Measurements from ENCODE around the gene KDELR3. TPM values are rescaled to one million over a fixed set of nuclear protein-coding genes. Genes with fewer than 3 reads are reported as not detected.

KDELR3 gene
- total and polyA plus RNA-seq, 2 experiments from 2014 or later, result 5.6 to 5.7 TPM

DNA sequence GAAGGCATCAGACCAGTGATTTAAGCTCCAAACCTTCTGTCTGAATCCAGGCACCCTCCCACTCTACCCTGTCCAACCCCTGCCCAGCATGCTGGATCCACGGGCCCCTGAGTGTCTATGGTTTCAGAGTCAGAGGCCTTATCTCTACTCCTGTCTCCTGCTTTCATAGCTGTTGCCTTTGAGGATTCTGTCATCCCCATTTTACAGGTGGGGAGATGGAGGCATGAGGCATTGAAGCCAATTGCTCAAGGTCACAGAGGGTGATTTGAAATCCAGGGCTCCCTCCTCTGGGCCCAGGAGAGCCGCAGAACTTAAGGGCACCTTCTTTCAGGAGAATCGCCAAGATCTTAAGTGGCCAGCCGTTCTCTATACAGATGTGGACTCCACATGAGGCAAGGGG is 16.0 kb upstream of the KDELR3 start (continued):
- TF ChIP-seq, protein P1, sequence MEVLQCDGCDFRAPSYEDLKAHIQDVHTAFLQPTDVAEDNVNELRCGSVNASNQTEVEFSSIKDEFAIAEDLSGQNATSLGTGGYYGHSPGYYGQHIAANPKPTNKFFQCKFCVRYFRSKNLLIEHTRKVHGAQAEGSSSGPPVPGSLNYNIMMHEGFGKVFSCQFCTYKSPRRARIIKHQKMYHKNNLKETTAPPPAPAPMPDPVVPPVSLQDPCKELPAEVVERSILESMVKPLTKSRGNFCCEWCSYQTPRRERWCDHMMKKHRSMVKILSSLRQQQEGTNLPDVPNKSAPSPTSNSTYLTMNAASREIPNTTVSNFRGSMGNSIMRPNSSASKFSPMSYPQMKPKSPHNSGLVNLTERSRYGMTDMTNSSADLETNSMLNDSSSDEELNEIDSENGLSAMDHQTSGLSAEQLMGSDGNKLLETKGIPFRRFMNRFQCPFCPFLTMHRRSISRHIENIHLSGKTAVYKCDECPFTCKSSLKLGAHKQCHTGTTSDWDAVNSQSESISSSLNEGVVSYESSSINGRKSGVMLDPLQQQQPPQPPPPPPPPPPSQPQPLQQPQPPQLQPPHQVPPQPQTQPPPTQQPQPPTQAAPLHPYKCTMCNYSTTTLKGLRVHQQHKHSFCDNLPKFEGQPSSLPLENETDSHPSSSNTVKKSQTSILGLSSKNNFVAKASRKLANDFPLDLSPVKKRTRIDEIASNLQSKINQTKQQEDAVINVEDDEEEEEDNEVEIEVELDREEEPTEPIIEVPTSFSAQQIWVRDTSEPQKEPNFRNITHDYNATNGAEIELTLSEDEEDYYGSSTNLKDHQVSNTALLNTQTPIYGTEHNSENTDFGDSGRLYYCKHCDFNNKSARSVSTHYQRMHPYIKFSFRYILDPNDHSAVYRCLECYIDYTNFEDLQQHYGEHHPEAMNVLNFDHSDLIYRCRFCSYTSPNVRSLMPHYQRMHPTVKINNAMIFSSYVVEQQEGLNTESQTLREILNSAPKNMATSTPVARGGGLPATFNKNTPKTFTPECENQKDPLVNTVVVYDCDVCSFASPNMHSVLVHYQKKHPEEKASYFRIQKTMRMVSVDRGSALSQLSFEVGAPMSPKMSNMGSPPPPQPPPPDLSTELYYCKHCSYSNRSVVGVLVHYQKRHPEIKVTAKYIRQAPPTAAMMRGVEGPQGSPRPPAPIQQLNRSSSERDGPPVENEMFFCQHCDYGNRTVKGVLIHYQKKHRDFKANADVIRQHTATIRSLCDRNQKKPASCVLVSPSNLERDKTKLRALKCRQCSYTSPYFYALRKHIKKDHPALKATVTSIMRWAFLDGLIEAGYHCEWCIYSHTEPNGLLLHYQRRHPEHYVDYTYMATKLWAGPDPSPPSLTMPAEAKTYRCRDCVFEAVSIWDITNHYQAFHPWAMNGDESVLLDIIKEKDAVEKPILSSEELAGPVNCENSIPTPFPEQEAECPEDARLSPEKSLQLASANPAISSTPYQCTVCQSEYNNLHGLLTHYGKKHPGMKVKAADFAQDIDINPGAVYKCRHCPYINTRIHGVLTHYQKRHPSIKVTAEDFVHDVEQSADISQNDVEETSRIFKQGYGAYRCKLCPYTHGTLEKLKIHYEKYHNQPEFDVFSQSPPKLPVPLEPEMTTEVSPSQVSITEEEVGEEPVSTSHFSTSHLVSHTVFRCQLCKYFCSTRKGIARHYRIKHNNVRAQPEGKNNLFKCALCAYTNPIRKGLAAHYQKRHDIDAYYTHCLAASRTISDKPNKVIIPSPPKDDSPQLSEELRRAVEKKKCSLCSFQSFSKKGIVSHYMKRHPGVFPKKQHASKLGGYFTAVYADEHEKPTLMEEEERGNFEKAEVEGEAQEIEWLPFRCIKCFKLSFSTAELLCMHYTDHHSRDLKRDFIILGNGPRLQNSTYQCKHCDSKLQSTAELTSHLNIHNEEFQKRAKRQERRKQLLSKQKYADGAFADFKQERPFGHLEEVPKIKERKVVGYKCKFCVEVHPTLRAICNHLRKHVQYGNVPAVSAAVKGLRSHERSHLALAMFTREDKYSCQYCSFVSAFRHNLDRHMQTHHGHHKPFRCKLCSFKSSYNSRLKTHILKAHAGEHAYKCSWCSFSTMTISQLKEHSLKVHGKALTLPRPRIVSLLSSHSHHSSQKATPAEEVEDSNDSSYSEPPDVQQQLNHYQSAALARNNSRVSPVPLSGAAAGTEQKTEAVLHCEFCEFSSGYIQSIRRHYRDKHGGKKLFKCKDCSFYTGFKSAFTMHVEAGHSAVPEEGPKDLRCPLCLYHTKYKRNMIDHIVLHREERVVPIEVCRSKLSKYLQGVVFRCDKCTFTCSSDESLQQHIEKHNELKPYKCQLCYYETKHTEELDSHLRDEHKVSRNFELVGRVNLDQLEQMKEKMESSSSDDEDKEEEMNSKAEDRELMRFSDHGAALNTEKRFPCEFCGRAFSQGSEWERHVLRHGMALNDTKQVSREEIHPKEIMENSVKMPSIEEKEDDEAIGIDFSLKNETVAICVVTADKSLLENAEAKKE (CRISPR knock-in tag; IDR thresholded peaks at IDR 0.05), result no peak
- TF ChIP-seq CREB1 (CRISPR knock-in tag; IDR thresholded peaks at IDR 0.05; ENCODE audit: low read depth) (no peak), EZH2 (IDR thresholded peaks at IDR 0.05; ENCODE audit: low read depth, unreplicated experiment) (no peak), POLR2AphosphoS5 (IDR thresholded peaks at IDR 0.05; ENCODE audit: low read depth) (no peak), JUNB (IDR thresholded peaks at IDR 0.05; ENCODE audit: unreplicated experiment) (no peak)
- TF ChIP-seq, protein P2, sequence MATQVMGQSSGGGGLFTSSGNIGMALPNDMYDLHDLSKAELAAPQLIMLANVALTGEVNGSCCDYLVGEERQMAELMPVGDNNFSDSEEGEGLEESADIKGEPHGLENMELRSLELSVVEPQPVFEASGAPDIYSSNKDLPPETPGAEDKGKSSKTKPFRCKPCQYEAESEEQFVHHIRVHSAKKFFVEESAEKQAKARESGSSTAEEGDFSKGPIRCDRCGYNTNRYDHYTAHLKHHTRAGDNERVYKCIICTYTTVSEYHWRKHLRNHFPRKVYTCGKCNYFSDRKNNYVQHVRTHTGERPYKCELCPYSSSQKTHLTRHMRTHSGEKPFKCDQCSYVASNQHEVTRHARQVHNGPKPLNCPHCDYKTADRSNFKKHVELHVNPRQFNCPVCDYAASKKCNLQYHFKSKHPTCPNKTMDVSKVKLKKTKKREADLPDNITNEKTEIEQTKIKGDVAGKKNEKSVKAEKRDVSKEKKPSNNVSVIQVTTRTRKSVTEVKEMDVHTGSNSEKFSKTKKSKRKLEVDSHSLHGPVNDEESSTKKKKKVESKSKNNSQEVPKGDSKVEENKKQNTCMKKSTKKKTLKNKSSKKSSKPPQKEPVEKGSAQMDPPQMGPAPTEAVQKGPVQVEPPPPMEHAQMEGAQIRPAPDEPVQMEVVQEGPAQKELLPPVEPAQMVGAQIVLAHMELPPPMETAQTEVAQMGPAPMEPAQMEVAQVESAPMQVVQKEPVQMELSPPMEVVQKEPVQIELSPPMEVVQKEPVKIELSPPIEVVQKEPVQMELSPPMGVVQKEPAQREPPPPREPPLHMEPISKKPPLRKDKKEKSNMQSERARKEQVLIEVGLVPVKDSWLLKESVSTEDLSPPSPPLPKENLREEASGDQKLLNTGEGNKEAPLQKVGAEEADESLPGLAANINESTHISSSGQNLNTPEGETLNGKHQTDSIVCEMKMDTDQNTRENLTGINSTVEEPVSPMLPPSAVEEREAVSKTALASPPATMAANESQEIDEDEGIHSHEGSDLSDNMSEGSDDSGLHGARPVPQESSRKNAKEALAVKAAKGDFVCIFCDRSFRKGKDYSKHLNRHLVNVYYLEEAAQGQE (IDR thresholded peaks at IDR 0.05; ENCODE audit: unreplicated experiment), result no peak
- TF ChIP-seq, protein P3, sequence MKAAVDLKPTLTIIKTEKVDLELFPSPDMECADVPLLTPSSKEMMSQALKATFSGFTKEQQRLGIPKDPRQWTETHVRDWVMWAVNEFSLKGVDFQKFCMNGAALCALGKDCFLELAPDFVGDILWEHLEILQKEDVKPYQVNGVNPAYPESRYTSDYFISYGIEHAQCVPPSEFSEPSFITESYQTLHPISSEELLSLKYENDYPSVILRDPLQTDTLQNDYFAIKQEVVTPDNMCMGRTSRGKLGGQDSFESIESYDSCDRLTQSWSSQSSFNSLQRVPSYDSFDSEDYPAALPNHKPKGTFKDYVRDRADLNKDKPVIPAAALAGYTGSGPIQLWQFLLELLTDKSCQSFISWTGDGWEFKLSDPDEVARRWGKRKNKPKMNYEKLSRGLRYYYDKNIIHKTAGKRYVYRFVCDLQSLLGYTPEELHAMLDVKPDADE (IDR thresholded peaks at IDR 0.05), result no peak
